Stimulated activated CD4-positive, alpha-beta T cell treated with anti-CD3 and anti-CD28 coated beads, TNF-alpha, amount 100 ng/mL, for 4 hours (primary cell): ENCODE measurements around the gene TSACC.

ENCODE experiments used
- DNase-seq, 3 experiments: peaks; one replicate each; pipeline ENCODE4 v3.0.0-alpha.2; 2020; ENCODE audit warnings: low read depth in 3 of 3

Gene TSACC

DNA sequence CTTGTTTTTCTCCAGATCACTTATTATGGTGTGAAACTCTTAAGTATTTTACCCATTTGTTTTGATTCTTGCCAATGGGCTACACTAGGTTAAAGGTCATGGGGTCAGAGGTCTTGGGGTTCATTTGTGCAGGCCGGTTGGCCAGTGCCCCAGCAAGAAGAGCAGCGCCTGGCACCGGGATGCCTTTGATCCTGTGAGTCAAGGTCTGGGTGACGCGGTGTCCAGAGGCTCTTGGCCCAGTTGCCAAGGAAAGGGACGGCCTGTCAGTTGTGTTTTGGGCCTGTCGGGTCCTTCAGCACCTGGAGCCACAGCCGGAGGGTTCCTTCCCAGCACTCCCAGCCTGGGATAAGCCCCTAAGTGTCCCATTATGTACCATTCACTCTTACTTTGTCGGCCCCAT is 55.8 kb downstream of the TSACC start:
- DNase-seq: no peak

DNA sequence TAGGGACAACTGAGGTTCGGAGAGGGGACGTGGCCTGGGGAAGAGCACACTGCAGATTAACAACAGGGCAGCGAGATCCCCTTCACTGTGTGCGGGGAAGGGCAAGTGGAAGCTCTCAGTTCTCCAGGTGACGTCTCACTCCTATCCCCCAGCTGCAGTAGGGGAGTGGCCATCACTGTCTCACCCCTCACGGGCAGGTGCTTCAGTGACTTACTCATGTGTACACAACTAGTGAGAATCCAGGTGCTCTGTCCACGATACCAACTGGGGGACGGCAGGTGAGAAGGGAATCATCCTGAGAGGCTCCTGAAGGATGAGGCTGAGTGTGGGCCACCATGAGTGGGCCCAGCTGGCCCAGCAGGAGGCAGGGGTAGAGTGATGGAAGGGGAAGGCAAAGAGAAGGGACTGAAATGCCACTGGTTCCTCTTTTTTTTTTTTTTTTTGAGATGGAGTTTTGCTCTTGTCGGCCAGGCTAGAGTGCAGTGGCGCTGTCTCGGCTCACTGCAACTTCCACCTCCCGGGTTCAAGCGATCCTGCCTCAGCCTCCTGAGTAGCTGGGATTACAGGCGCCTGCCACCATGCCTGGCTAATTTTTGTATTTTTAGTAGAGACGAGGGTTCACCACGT is 56.6 kb downstream of the TSACC start:
- no peak for DNase-seq
